T-helper 22 cell (primary cell): ENCODE measurements around the gene DOCK6.

Source experiments
- DNase-seq: peaks from one replicate; pipeline ENCODE4 v3.0.0-alpha.2; 2020; ENCODE audit warnings: low read depth

Gene DOCK6

GRCh38 chr19:11223200-11223599, 39.1 kb downstream of the DOCK6 start:
- DNase-seq = no peak

- no peak for DNase-seq
These were observed 41.2 kb downstream of the DOCK6 start for GRCh38 chr19:11221082-11221598.

GRCh38 chr19:11214387-11214786, 47.9 kb downstream of the DOCK6 start:
- DNase-seq = no peak

- DNase-seq = no peak
These were observed 51.7 kb downstream of the DOCK6 start for GRCh38 chr19:11210656-11210928.

GRCh38 chr19:11209839-11210655, 52.3 kb downstream of the DOCK6 start:
- DNase-seq = no peak

- DNase-seq = no peak
These were observed 53.5 kb downstream of the DOCK6 start for GRCh38 chr19:11208561-11209471.

GRCh38 chr19:11205939-11206570, 56.3 kb downstream of the DOCK6 start:
- DNase-seq = no peak

- no peak for DNase-seq
These were observed 57.4 kb downstream of the DOCK6 start for GRCh38 chr19:11204943-11205349.

- DNase-seq = no peak
These were observed 58.2 kb downstream of the DOCK6 start for GRCh38 chr19:11204076-11204602.

GRCh38 chr19:11203194-11204075, 58.9 kb downstream of the DOCK6 start:
- no peak for DNase-seq

GRCh38 chr19:11202488-11203193, 59.7 kb downstream of the DOCK6 start:
- no peak for DNase-seq

- DNase-seq = no peak
These were observed 60.5 kb downstream of the DOCK6 start for GRCh38 chr19:11201791-11202190.

GRCh38 chr19:11200931-11201330, 61.4 kb downstream of the DOCK6 start:
- no peak for DNase-seq

- no peak for DNase-seq
These were observed 62.2 kb downstream of the DOCK6 start for GRCh38 chr19:11200015-11200574.

- no peak for DNase-seq
These were observed 62.8 kb downstream of the DOCK6 start for GRCh38 chr19:11199517-11199916.

- DNase-seq = no peak
These were observed 63.4 kb downstream of the DOCK6 start for GRCh38 chr19:11198769-11199424.

GRCh38 chr19:11198175-11198534, 64.2 kb downstream of the DOCK6 start:
- DNase-seq = no peak

- peak; percentile 50 for DNase-seq
These were observed 64.8 kb downstream of the DOCK6 start, which contains the start of gene KANK2 for GRCh38 chr19:11197291-11198174. Gene KANK2 (minus strand): TSS chr19:11197545. CDS start chr19:11194511, 3,034 bp downstream.
